DMS 273 (cell line): Measurements from ENCODE around the gene CHD2.
"Not testable (repeated sequence)": the region's sequence is repeated elsewhere in the genome, so short reads cannot be mapped to it uniquely, and the experiment has no call there.

Source experiments
- DNase-seq: peaks from one replicate; lab custom pipeline; 2025; ENCODE audit not compliant: unreplicated experiment; lab: John Stamatoyannopoulos, UW

Gene CHD2

DNA sequence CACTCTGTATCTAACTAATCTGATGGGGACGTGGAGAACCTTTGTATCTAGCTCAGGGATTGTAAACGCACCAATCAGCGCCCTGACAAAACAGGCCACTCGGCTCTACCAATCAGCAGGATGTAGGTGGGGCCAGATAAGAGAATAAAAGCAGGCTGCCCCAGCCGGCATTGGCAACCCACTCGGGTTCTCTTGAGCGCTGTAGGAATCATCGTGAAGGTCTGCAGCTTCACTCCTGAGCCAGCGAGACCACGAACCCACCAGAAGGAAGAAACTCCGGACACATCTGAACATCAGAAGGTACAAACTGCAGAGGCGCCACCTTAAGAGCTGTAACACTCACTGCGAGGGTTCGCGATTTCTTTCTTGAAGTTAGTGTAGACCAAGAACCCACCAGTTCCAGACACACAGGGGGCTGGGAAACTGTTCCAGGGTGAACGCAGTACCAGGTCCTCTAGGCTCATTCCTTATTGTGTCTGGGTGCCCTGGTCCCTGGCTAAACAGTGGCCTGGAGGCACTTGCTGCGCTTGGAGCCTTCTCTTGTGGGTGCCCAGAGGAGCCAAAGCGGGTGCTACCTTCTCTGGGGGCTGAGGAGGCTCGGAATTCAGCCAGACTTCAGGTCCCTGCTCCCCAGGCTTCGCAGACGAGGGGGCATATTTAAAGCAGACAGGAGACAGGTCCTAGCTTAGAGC lies 132.5 kb downstream of the CHD2 start:
- DNase-seq = not testable (repeated sequence)

DNA sequence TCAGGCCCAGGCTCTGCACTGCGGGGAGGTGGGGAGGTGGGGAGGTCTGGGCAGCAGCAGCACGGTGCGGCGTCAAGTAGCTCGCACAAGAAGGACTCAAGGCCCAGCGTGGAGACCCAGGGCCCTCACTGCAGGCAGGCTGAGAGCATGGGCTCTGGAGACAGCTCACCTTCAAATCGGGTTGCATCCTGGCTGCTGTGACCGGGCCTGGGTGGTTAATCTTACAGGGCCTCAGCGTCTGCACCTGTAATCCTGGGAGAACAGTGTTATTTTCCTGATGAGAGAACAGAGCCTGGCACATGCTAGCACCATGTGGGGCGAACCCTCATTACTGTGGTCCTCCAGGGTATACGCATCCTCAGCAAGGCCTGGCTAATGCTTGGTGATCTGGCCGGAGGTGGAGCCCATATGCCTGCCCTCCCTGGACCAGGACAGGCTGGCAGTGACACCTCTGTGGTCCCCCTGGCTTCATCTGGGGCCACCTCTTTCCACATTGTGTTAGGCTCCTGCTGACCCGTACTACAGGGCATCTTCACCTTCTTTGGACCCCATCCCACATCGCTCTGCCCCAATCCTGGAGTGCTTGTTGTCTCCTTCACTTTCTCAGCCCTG lies 133.4 kb downstream of the CHD2 start:
- DNase-seq = no peak

DNA sequence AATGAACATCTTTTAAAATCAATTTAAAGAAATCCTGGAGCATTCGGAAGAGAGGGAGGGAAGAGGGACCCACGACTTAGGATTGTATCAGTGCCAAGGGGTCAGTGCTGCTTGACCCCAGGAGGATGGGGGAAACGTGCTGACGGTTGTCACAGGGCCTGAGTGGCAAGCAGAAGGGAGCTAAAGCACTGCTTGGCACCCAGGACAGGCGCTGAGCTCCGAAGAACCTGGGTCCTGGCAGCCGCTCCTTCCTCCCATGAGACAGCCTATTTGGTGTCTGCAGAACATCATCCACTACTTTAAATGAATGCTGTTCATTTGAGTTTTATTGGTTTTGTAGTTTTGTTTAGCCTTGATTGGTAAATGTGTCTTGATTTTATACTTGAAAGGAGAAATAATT lies 134.4 kb downstream of the CHD2 start:
- no peak for DNase-seq

DNA sequence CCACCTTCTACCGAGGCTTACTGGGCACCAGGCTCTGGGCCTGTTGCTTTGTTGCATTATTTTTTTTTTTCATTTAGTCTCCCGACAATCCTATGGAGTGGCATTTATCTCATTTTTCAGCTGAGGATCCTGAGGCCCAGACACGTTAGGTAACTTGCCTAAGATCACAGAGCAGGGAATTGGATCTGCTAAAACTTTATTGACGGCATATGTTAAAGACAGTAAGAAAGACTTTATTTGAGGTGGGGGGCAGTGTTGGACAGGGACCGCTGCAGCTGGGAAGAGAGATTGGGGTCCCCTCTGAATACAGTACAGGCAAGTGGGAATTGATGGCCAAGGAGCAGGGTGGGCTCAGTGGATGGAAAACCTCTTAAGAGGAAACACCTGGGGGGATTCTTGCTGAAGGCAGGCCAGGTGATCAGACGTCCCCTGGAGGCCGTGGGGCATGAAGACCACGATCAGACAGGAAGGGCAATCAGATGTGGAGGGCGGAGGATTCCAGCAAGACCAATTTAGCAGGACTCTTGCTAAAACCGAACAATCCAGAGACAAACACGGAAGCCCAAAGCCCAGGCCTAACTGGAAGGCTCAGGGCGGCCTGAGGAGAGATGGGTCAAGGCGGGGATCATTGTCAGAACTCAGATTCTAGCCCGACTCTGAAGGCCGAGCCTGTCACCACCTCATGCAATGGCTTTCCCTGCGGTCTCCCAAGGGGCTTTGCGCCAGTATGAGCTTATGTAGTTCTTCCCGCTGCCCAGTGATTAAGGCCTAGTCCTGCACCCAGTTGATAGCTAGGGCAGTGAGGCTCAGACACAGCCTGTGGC lies 135.2 kb downstream of the CHD2 start:
- DNase-seq = no peak

DNA sequence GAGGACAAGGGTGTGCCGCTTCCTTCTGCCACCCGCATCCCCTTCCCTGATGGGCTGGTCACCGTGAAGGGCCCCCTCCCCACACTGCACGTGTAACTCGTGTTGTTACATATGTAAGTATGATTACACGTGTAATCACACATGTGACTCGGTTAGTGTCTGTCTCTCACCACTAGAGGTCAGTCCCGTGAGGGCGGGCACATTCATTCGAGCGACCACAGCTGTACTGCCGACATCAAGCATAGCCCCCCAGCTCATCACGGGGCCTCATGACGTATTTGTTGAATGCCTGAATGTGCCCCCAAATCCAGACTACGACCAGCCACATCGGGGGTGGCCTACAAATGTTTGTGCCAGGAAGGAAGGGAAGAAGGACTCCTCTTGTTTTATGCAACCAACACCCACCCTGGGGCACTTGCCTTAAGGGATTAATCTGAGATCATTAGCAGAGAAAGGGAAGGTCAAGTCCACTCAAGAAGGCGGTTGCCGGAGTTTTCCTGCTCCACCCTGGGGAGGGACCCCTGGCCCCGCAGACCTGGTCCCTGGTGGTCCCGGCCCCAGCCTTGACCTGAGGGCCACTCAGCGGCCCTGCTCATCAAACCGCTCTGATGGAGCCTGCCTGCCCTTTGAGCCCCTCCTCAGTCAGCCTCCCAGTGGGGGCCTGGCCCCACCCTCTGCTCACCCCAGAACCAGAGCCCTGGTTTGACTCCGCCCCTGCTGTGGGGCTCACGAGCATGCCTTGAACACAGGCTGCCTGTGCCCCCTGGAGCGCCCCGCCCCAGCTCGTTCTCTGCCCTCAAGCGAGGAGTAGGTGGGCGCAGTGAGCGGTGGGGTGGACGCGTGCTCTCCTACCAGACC lies 136.1 kb downstream of the CHD2 start:
- DNase-seq = peak; percentile 60

DNA sequence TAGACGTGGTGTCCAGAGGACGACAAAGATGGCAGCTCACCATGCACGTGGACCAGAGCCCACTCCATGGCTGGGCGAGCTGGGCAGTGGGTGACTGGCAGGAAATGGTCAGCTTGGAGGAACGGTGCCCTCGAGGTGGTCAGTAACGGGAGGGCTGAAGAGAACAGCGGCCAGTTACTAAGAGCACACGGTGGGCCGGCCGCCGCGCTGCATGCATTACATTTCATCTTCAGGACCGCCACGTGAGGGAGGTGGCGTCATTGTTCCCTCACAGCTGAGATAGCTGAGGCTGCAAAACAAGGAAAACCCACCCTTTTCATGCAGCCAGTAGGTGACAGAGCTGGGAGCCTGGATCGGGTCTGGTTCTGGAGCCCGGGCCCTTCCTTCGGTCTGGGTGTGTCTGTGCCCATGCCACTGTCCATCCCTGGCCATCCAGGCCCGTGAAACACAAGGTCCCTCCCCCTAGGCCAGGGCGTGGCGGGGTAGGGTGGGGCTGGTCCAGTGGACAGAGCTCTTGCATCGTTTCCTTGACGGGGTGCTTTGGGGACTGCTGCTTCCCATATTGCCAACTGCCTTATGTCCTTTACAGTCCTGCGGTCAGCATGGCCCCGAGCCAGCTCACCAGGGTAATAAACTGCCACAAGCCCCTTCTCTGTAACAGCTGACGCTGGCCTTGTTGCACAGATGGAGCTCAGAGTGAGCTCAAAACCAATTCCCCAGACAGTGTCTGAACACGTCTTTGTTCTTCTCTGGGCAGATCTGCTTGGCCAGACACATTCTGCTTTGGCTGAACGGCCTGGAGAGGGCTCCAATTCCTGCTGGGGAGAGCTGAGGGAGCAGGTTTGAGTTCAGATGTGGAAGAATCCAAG lies 137.1 kb downstream of the CHD2 start:
- peak; percentile 89 for DNase-seq

DNA sequence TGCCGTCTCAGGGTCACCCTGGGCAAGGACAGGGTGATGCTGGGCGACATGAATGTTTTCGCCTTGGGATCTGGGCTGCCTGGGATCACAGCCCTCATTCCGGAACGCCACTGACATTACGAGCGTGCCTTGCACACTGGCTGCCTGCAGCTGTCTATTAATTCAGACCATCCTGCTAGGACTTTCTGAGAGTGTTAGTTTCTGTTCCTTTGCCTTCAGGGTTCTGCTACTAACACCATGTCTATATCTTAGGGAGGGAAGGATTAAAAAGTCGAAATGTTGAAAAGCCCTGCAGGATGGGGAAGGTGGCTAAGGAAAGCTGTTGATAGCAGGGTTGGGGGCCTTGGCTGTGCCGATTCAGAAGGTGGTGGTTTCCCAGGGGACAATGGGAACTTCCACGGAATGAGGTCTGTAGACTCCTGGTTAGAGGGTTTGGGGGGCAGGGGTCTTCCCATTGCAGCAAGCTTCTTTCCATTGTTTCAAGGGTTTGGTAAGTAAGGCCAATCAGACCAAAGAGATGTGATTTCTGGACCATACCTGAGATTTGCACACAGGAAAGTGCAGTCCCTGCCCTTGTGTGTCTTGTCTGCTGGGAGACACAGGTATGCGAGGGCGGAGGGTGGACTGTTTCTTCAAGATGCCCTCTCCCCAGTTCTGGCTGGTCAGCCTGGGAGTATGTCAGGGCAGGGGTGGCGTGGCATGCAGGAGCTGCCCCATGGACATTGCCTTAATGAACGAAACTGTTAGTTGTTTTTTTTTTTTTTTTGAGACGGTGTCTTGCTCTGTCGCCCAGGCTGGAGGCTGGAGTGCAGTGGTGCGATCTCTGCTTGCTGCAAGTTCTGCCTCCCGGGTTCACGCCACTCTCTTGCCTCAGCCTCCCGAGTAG lies 137.9 kb downstream of the CHD2 start:
- DNase-seq = no peak

DNA sequence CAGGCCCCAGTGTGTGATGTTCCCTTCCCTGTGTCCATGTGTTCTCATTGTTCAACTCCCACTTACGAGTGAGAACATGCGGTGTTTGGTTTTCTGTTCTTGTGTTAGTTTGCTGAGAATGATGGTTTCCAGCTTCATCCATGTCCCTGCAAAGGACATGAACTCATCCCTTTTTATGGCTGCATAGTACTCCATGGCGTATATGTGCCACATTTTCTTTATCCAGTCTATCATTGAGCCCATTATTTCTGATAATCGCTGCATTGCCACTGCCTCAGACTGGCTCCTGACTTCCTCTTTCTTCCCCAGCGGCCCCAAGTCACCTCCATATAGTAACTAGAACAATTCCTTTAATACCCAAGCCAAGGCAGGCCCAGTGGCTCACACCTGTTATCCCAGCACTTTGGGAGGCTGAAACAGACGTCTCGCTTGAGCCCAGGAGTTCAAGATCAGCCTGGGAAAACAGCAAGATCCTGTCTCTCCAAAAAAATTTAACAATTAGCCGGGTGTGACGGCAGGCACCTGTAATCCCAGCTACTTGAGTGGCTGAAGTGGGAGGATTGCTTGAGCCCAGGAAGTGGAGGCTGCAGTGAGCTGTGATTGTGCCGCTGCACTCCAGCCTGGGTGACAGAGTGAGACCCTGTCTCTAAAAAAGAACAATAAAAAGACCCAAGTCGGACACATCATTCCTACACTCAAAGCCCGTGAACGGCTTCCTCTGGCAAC lies 139.6 kb downstream of the CHD2 start:
- not testable (repeated sequence) for DNase-seq

DNA sequence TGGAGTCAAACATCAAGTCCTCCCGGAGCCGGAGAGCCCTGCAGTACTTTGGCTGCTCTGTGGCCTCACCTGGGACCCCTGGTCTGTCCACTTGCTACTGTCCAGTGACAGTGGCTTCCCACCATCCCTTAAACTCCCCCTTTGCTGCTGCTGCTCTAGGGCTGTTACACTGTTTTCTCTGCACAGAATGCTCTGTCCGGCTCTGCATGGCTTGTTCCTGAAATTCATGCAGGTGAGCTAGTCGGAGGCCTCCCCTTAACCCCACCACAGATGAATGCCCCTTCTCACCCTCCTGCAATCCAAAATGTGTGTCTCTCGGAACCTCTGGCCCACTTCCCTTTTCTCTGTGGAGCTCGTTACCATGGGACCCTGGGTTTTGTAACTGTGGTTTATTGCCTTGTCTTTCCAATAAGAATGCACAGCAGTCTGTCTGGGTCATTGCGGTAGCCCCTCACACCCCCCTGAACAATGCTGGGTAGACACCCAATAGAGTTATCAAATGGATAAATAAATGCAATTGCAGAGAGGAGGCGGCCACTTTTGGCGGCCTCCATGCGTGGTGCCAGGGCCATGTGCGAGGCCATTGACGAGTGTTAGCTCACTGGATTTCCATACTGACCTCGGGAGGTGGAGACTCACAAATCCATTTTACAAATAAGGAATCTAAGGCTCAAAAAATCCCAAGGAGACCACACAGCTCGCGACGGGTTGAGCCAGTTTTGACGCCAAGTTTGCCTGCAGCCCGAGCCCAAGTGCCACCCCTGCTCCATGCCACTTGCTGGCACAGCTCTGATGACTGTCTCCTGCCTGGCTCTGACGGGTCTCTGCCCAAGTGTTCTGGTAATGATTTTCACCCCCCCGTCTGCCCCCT lies 140.4 kb downstream of the CHD2 start:
- DNase-seq = no peak

DNA sequence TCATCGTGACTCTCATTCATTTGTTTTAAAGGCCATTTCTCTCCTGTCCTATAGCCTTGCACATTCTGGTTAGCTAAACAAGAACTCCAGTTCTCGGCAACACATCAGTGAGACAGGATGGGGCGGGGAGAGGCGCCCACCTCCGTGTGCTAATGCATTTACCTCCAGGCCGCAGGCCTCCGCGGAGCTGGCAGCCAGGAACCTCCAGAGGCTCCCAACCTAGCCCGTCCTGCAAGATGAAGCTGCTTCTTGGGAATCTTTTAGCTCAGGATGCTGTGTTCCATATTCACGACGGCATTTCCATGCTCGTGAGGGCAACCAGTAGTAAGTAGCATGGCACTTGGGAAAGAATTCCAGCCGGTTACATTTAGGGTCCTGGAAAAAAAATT lies 141.0 kb downstream of the CHD2 start:
- DNase-seq = no peak

DNA sequence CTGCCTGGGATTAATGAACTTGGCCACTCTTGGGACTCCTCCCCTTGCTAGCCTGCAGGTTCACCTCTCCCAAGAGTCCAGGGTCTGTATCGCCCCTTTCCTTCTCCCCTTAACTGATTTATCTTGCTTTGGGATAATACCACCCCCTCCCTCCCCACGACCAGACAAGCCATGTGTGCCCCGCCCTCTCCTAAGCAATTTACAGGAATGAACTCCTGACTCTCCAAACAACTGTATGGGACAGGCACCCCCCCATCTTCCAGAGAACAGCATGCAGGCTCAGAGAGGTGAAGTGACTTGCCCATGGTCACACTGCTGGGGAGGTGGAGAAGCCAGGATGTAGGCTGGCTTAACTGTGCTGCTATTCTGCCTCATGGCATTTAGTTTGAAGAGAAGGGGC lies 142.1 kb downstream of the CHD2 start:
- no peak for DNase-seq

DNA sequence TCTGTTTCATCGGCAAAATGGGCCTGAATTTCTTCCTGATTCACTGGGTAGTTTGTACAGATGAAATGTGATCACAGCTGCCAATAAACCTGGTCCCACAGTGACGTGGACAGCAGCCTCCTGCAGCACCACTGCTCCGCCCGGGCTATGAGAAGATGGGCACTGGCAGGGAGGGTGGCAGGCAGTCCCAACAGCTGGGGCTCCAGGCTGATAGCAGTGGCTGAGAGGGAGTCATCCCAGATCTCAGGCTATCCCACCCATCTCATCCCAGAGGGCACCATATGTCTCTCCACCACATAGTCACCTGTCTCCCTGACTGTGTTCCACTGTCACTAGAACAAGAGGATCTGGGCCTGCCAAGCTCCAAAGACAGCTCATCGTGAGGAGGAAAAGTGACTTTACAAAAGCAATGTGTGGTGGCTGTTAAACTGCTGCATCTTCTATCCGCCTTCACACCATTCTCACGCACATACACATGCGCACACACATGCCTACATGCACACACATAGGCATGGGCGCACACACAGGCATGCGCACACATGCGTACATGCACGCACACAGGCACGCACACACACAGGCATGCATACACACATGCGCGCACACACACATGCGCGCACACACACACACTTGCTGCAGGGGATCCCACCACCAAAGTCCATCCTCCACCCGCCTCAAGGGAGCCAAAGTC lies 142.7 kb downstream of the CHD2 start:
- DNase-seq = peak; percentile 21

DNA sequence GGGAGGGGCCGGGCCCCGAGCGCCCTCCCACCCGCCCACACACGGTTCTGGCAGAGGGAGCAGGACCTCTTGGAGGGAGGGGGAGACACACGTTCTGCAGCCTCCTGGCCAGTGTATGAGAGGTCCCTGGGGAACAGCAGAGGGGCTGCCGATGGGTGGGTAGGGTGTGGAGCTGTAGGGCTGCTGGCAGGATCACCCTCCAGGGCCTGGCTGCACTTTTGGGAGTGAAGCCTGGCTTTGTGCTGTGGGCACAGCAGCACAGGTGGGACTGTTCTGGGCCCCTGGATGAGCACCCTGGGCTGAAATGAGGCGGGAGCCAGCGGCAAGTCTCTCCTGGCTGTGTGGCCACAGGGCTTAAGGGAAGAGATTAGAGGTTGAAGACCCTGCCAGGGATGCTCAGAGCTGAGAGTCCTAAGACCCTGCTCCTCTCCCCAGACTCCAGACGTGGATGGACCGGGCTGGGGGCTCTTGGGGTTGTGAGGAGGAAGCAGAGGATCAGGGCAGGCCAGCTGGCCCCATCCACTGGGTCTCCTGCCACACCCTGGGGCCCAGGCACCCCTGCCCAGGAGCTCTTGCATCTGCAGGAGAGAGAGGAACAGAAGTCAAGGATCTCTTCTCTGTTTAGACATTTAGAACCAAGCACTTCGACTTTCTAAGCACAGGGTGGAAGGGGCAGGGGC lies 143.6 kb downstream of the CHD2 start:
- peak; percentile 35 for DNase-seq

DNA sequence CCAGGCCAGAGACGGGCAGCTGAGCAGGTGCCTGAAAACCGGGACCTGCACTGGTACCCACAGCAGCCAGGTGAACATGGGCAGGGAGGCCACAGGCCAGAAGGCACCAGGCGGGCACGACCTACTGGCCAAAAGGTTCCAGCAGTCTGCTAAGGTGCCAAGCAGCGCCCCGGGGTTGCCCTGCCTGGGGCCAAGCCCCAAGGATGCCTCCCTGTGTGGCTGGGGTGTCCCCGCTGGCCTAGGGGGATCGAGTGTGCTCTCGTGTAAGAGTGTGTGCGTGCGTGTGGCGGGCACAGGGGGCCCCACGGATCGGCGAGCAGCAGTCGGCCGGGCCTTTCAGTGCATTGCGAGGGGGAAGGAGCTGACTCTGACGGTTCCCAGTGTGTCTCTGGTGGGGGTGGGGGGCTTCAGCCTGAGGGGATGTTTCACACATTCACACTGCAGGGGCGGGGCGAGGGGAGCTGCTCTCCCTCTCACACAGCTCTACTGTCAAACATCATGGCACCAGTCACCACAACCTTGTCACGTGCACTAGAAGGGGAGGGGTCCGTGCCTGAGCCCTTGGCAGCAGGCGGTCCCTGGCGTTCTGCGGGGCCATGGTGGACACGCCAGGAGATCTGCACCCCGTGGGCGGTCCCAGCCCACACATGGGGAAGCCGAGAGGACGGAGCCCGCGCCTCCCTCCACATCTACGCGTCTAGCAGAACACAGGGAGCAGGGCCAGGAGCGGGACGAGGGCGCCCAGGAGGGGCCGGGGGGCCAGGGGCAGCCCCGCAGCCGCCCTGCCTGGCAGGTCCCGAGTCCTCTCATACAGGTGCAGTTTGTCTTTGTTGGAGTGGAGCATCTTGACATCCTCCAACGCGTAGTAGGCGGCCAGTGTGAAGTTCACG lies 144.4 kb downstream of the CHD2 start:
- DNase-seq = no peak

DNA sequence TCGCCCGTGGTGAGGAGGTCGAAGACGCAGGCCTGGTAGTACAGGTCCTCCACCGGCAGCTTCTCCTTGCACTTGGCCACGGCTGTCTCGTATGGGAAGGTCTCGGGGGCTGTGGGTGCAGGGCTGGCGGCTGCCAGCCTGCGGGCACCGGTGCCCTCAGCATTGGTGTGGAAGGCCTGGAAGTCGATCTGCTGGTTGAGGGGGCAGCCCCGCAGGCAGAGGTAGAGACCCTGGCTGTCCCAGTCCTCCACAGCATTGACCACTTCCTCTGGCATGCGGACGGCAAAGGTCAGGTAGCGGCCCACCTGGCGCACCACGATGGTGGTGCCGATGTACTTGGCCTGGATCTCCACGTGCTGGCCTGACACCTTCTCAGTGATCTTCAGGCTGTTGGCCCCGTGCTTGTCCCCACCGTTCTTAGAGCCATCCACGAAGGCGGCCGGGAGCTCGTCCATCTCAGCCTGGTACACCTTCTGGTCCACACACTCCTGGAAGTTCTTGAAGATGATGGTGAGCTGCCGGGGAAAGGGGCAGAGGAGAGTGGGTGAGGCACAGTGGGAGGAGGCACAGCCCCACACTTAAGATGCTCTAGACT lies 145.2 kb downstream of the CHD2 start:
- DNase-seq = no peak
